ENCODE data around the gene PRIM2. TPM values are rescaled to one million over a fixed set of nuclear protein-coding genes. Genes with fewer than 3 reads are reported as not detected.
"Not testable (repeated sequence)": the region's sequence is repeated elsewhere in the genome, so short reads cannot be mapped to it uniquely, and the experiment has no call there.

The PRIM2 gene
- total RNA-seq, 2 donors from 2014 or later: 10.4 to 23.1 TPM

DNA sequence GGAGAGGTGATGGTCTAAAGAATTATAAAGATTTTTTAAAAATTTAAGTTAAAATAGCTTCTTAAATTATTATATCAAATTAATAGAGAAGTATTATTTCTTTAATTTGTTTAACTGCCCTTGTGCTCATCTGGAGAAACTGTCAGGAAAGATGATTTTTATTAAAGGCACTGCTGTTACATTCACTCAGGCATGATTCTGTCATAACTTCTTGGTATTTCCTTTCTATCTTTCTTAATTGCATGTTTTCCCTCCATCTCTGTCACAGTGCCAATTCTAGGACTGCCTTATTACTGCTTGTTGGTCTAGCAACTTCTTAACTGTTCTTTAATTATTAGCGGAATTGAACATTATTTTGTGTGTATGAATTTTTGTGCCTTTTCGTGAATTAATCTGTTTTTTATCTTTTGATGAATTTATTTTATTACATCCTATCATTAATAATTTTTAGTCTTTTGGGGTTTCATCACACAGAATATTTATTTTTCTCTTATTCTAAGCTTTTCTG, 47.7 kb downstream of the PRIM2 start:
- H3K9ac ChIP-seq (ENCODE audit: low read depth in 2 of 2, low read length in 2 of 2); DNase-seq; intact Hi-C loops (cut with DNase I); H3K27me3 ChIP-seq; H3K36me3 ChIP-seq; H3K4me3 ChIP-seq; H3K4me1 ChIP-seq; H3K27ac ChIP-seq; H3K9me3 ChIP-seq: not testable (repeated sequence)

DNA sequence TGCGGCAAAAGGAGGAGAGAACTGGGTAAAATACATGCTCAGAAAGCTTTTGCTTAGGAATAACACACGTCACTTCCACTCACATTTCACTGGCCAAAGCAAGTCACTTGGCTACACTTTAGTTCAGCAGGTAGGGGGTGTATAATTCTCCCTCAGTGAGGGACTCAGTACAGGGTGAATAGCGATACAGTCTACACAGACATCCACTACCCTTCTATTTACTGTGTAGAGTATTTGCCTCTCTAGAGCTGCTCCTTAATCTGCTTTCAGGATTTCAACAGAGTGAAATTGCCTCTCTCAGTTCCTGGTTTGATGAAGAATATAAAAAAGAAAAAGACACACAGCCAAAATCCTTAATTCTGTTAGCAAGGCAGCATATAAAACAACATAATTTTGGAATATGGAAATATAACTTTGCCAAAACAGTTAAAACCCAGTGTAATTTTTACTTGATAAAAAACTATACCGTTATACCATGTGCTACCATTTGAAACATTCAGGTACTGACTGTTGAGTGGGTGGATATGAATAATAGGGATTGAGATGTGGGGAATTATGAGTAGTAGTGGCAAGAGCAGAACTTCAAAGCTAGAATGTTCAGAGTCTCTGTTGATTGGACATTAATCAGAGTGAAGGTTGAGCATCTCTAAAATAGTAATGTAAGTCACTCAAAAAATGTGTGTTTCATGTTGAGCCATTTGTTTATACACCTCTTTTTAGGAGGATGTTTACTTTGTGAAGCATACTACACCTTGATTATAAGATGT, 51.7 kb downstream of the PRIM2 start:
- H3K4me1 ChIP-seq; H3K27me3 ChIP-seq; H3K27ac ChIP-seq; DNase-seq; H3K9me3 ChIP-seq; H3K4me3 ChIP-seq; H3K36me3 ChIP-seq; intact Hi-C loops (cut with DNase I); H3K9ac ChIP-seq (ENCODE audit: low read depth in 2 of 2, low read length in 2 of 2): not testable (repeated sequence)

DNA sequence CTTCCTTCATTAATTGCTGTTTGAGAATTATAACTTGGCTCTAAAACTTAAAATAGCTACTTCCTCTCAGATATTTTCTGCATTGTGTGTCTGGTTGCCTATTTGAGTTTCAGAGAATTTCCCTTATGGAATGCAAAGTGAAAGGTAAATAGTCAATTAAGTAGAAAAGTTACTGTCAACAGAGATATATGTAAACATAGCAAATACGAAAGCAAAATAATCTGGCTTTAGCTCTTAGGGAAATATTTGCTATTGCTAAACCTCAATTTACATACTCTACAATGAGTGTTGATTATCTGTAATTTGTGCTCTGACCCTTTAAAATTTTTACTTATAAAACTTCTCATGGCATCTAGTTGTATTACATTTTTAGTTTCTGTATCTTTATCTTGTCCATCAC, 54.3 kb downstream of the PRIM2 start:
- intact Hi-C loops (cut with DNase I); H3K9ac ChIP-seq (ENCODE audit: low read depth in 2 of 2, low read length in 2 of 2); H3K27me3 ChIP-seq; H3K27ac ChIP-seq; DNase-seq; H3K4me3 ChIP-seq; H3K4me1 ChIP-seq; H3K36me3 ChIP-seq; H3K9me3 ChIP-seq: not testable (repeated sequence)

GRCh38 chr6:57374764-57375163, 57.3 kb downstream of the PRIM2 start:
- H3K9ac ChIP-seq (ENCODE audit: low read depth in 2 of 2, low read length in 2 of 2); H3K4me3 ChIP-seq; H3K9me3 ChIP-seq; H3K36me3 ChIP-seq; H3K27me3 ChIP-seq; intact Hi-C loops (cut with DNase I); H3K4me1 ChIP-seq; DNase-seq; H3K27ac ChIP-seq: not testable (repeated sequence)

GRCh38 chr6:57376083-57376482, 58.7 kb downstream of the PRIM2 start:
- intact Hi-C loops (cut with DNase I); H3K4me1 ChIP-seq; DNase-seq; H3K9me3 ChIP-seq; H3K27ac ChIP-seq; H3K4me3 ChIP-seq; H3K9ac ChIP-seq (ENCODE audit: low read depth in 2 of 2, low read length in 2 of 2); H3K36me3 ChIP-seq; H3K27me3 ChIP-seq: not testable (repeated sequence)

GRCh38 chr6:57389038-57389592, 71.7 kb downstream of the PRIM2 start:
- H3K36me3 ChIP-seq; intact Hi-C loops (cut with DNase I); H3K27me3 ChIP-seq; H3K9me3 ChIP-seq; H3K4me3 ChIP-seq; DNase-seq; H3K9ac ChIP-seq (ENCODE audit: low read depth in 2 of 2, low read length in 2 of 2); H3K4me1 ChIP-seq; H3K27ac ChIP-seq: not testable (repeated sequence)

DNA sequence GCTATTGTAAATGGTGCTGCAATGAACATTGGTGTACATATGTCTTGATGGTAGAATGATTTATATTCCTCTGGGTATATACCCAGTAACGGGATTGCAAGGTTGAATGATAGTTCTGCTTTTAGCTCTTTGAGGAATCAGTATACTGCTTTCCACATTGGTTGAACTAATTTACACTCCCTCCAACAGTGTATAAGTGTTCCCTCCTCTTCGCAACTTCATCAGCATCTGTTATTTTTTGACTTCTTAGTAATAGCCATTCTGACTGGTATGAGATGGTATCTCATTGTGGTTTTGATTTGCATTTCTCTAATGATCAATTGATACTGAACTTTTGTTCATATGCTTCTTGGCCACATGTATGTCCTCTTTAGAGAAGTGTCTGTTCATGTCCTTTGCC, 73.4 kb downstream of the PRIM2 start:
- H3K9me3 ChIP-seq; H3K4me3 ChIP-seq; H3K9ac ChIP-seq (ENCODE audit: low read depth in 2 of 2, low read length in 2 of 2); H3K36me3 ChIP-seq; H3K27me3 ChIP-seq; intact Hi-C loops (cut with DNase I); H3K4me1 ChIP-seq; H3K27ac ChIP-seq; DNase-seq: not testable (repeated sequence)

GRCh38 chr6:57392047-57392446, 74.6 kb downstream of the PRIM2 start:
- intact Hi-C loops (cut with DNase I); H3K36me3 ChIP-seq; H3K27ac ChIP-seq; DNase-seq; H3K9ac ChIP-seq (ENCODE audit: low read depth in 2 of 2, low read length in 2 of 2); H3K4me3 ChIP-seq; H3K4me1 ChIP-seq; H3K9me3 ChIP-seq; H3K27me3 ChIP-seq: not testable (repeated sequence)

GRCh38 chr6:57419341-57419740, 101.9 kb downstream of the PRIM2 start:
- H3K27me3 ChIP-seq; H3K27ac ChIP-seq; intact Hi-C loops (cut with DNase I); H3K4me3 ChIP-seq; DNase-seq; H3K9ac ChIP-seq (ENCODE audit: low read depth in 2 of 2, low read length in 2 of 2); H3K36me3 ChIP-seq; H3K4me1 ChIP-seq; H3K9me3 ChIP-seq: not testable (repeated sequence)

GRCh38 chr6:57421503-57421902, 104.1 kb downstream of the PRIM2 start:
- Histone ChIP-seq H3K4me3 (no peak overlapping the region), H3K9ac (ENCODE audit: low read depth in 2 of 2, low read length in 2 of 2) (no peak overlapping the region), H3K4me1 (no peaks in the 10 kb centered on the region), H3K27ac (no peak overlapping the region), H3K9me3 (no peaks in the 10 kb centered on the region), H3K27me3 (no peaks in the 10 kb centered on the region), H3K36me3 (no peaks in the 10 kb centered on the region)
- TF ChIP-seq CTCF (IDR thresholded peaks at IDR 0.05): no peak
- DNase-seq: no peak
- intact Hi-C loops (cut with DNase I): no loop called here

Measured in colonic mucosa (tissue), 4 donors.